HCT116 (cell line): ENCODE data around the gene ZBTB7C. TPM values are rescaled to one million over a fixed set of nuclear protein-coding genes. Genes with fewer than 3 reads are reported as not detected.

Experiments
- ATAC-seq: fragments of 200-7000 bp; cut with Tn5 transposase; 2 replicates; pipeline ENCODE4 v1.9.1; 2020; ENCODE audit warnings: mild to moderate bottlenecking, moderate library complexity
- BruUV-seq: library from RNA; stranded (reverse); fragments of 400-500 nt; replicated peaks from 2 replicates; lab custom pipeline; 2021; lab: Mats Ljungman, UMichigan
- CTCF ChIA-PET: fragments of 300-600 bp; sonication (Branson Sonifier 250); formaldehyde crosslinking; loops from one replicate; lab custom pipeline; 2021; ENCODE audit warnings: antibody characterized with exemption; lab: Charles Lee
- POLR2A ChIA-PET: fragments of 300-600, 350-600 bp; sonication (Branson Sonifier 250); formaldehyde crosslinking; loops from one replicate; lab custom pipeline; 2021; ENCODE audit warnings: antibody characterized with exemption; lab: Charles Lee
- RAD21 ChIA-PET, 2 experiments: fragments of 300-600 bp; sonication (Branson Sonifier 250); formaldehyde crosslinking; loops; one replicate each; lab custom pipeline; 2023; ENCODE audit warnings: low total read pairs in 2 of 2; ENCODE audit not compliant: uncharacterized antibody in 2 of 2, unreplicated experiment in 2 of 2, low non-redundant PET in 1 of 2; lab: Charles Lee
- DNase-seq: peaks from one replicate; pipeline ENCODE4 v3.0.0-alpha.2; 2010; ENCODE audit warnings: low read depth, low spot score
- H2AFZ ChIP-seq: fragments of 200-600 bp; shearing (Covaris generic), sonication (generic); 2 replicates; pipeline ENCODE4 v1.6.1; 2017; ENCODE audit warnings: low read depth, mixed run types, mixed read lengths, antibody characterized with exemption, low read length; ENCODE audit not compliant: poor library complexity, severe bottlenecking
- H3K27ac ChIP-seq: 2 replicates; pipeline ENCODE4 v1.5.1; 2012; ENCODE audit warnings: low read depth, low read length
- H3K27me3 ChIP-seq: fragments of 200-600 bp; sonication (generic); 2 replicates; pipeline ENCODE4 v1.6.1; 2016; ENCODE audit warnings: mixed run types, low read length, mixed read lengths; ENCODE audit not compliant: insufficient read depth
- H3K36me3 ChIP-seq, 2 experiments: fragments of 200-500 bp in 1 of 2; fragments of 200-600 bp in 1 of 2; sonication (Bioruptor generic) in 1 of 2; sonication (generic) in 1 of 2; 2 replicates each; pipeline versions ENCODE4 v1.5.1 to v1.6.1; 2014 to 2016; ENCODE audit warnings: low read length in 2 of 2, inconsistent platforms in 1 of 2, mixed read lengths in 1 of 2, mixed run types in 1 of 2; ENCODE audit not compliant: insufficient read depth in 2 of 2, control insufficient read depth in 1 of 2
- H3K4me1 ChIP-seq, 2 experiments: fragments of 200-600 bp in 1 of 2; sonication (generic) in 1 of 2; 2 replicates each; pipeline versions ENCODE4 v1.5.1 to v1.6.1; 2012 to 2017; ENCODE audit warnings: low read length in 2 of 2, inconsistent platforms in 1 of 2, mild to moderate bottlenecking in 1 of 2, mixed read lengths in 1 of 2, mixed run types in 1 of 2, moderate library complexity in 1 of 2; ENCODE audit not compliant: insufficient read depth in 2 of 2, control insufficient read depth in 1 of 2
- H3K4me2 ChIP-seq: fragments of 200-600 bp; sonication (generic); 2 replicates; pipeline ENCODE4 v1.6.1; 2017; ENCODE audit warnings: mixed run types, low read length, mixed read lengths
- H3K4me3 ChIP-seq, 2 experiments: fragments of 200-600 bp in 1 of 2; sonication (generic) in 1 of 2; replicated peaks in 1 of 2; 2 replicates each; pipeline ENCODE4 v1.5.1; 2011 to 2016; ENCODE audit warnings: low read length in 2 of 2, control low read depth in 1 of 2, low read depth in 1 of 2, mild to moderate bottlenecking in 1 of 2, mixed read lengths in 1 of 2, mixed run types in 1 of 2
- H3K79me2 ChIP-seq: fragments of 200-600 bp; sonication (generic); 2 replicates; pipeline ENCODE4 v1.6.1; 2017; ENCODE audit warnings: mild to moderate bottlenecking, mixed run types, low read length, moderate library complexity, mixed read lengths; ENCODE audit not compliant: insufficient read depth
- H3K9ac ChIP-seq: fragments of 200-600 bp; sonication (generic); 2 replicates; pipeline ENCODE4 v1.6.1; 2016; ENCODE audit warnings: low read length, mixed read lengths
- H3K9me2 ChIP-seq: fragments of 200-600 bp; sonication (generic), shearing (Covaris generic); 2 replicates; pipeline ENCODE4 v1.6.1; 2017; ENCODE audit warnings: mixed run types, mild to moderate bottlenecking, moderate library complexity; ENCODE audit not compliant: insufficient read depth
- H3K9me3 ChIP-seq, 2 experiments: fragments of 200-500 bp in 1 of 2; fragments of 200-600 bp in 1 of 2; sonication (Bioruptor generic) in 1 of 2; sonication (generic) in 1 of 2; 2 replicates each; pipeline ENCODE4 v1.6.1; 2014 to 2017; ENCODE audit warnings: low read length in 2 of 2, mixed read lengths in 2 of 2, inconsistent platforms in 1 of 2, low read depth in 1 of 2, mild to moderate bottlenecking in 1 of 2, mixed run types in 1 of 2, moderate library complexity in 1 of 2; ENCODE audit not compliant: control insufficient read depth in 1 of 2, insufficient read depth in 1 of 2
- H4K20me1 ChIP-seq: fragments of 200-600 bp; sonication (generic), shearing (Covaris generic); 2 replicates; pipeline ENCODE4 v1.6.1; 2017; ENCODE audit warnings: mixed run types, mild to moderate bottlenecking, moderate library complexity; ENCODE audit not compliant: insufficient read depth
- CBX3 ChIP-seq: IDR thresholded peaks from 2 replicates; pipeline ENCODE4 v1.6.1; 2012; ENCODE audit warnings: low read depth
- CEBPB ChIP-seq: IDR thresholded peaks from 2 replicates; pipeline ENCODE4 v1.6.1; 2012; ENCODE audit warnings: low read depth
- ELF1 ChIP-seq: IDR thresholded peaks from 2 replicates; pipeline ENCODE4 v1.6.1; 2012; ENCODE audit warnings: low read depth, borderline replicate concordance
- EZH2 ChIP-seq: fragments of 200-600 bp; sonication (generic); IDR thresholded peaks from 2 replicates; pipeline ENCODE4 v1.6.1; 2017; ENCODE audit warnings: antibody characterized with exemption, mixed run types
- EZH2phosphoT487 ChIP-seq: fragments of 200-600 bp; IDR thresholded peaks from 2 replicates; pipeline ENCODE4 v1.6.1; 2018; ENCODE audit warnings: antibody characterized with exemption, borderline replicate concordance
- FOSL1 ChIP-seq: IDR thresholded peaks from 2 replicates; pipeline ENCODE4 v1.6.1; 2012; ENCODE audit warnings: low read depth
- JUND ChIP-seq: IDR thresholded peaks from 2 replicates; pipeline ENCODE4 v1.6.1; 2012
- POLR2AphosphoS5 ChIP-seq: IDR thresholded peaks from 2 replicates; pipeline ENCODE4 v1.6.1; 2011; ENCODE audit warnings: mild to moderate bottlenecking, low read depth, low read length, moderate library complexity
- RAD21 ChIP-seq: IDR thresholded peaks from 2 replicates; pipeline ENCODE4 v1.6.1; 2012; ENCODE audit warnings: low read depth, mild to moderate bottlenecking
- SIN3A ChIP-seq: IDR thresholded peaks from 2 replicates; pipeline ENCODE4 v1.6.1; 2012; ENCODE audit warnings: low read depth
- SP1 ChIP-seq: IDR thresholded peaks from 2 replicates; pipeline ENCODE4 v1.6.1; 2012; ENCODE audit warnings: low read depth
- SRF ChIP-seq: IDR thresholded peaks from 2 replicates; pipeline ENCODE4 v1.6.1; 2012; ENCODE audit warnings: low read depth
- TCF7L2 ChIP-seq: IDR thresholded peaks from 2 replicates; pipeline ENCODE4 v1.7.0; 2011; ENCODE audit warnings: borderline replicate concordance, inconsistent platforms; ENCODE audit not compliant: insufficient read depth, insufficient read length; ENCODE audit errors: extremely low read depth
- YY1 ChIP-seq: IDR thresholded peaks from 2 replicates; pipeline ENCODE4 v1.6.1; 2011; ENCODE audit warnings: low read length, low read depth, moderate library complexity, mild to moderate bottlenecking; ENCODE audit not compliant: insufficient replicate concordance; ENCODE audit errors: extremely low read depth
- ZFX ChIP-seq: fragments of 450-650 bp; IDR thresholded peaks from 2 replicates; pipeline ENCODE4 v1.6.1; 2017
- ZNF274 ChIP-seq: fragments of 200-500 bp; sonication (Bioruptor generic); IDR thresholded peaks from 2 replicates; pipeline ENCODE4 v1.6.1; 2014; ENCODE audit warnings: mild to moderate bottlenecking, low read depth, low read length, inconsistent platforms
- intact Hi-C: fragments of 100-400 bp; cut with micrococcal nuclease; formaldehyde crosslinking; loops from 2 replicates; pipeline ENCODE4 v1.10.0; 2022
- total RNA-seq: library from RNA; stranded (reverse); gene quantifications from one replicate; pipeline ENCODE4 v1.2.1, GENCODE V29; 2021; ENCODE audit not compliant: unreplicated experiment
- TF ChIP-seq, protein P1 (sequence below): IDR thresholded peaks from 2 replicates; pipeline ENCODE4 v1.6.1; 2012
- TF ChIP-seq, protein P2 (sequence below), 3 experiments: fragments of 200-600 bp in 1 of 3; sonication (generic) in 1 of 3; IDR thresholded peaks in 2 of 3; conservative IDR thresholded peaks in 1 of 3; 2 replicates each; pipeline ENCODE4 v1.5.1; 2012 to 2017; ENCODE audit warnings: low read depth in 2 of 3, low read length in 2 of 3, antibody characterized with exemption in 1 of 3, borderline replicate concordance in 1 of 3, control low read depth in 1 of 3, mild to moderate bottlenecking in 1 of 3, mixed read lengths in 1 of 3, mixed run types in 1 of 3, moderate library complexity in 1 of 3; ENCODE audit not compliant: insufficient read depth in 1 of 3
- TF ChIP-seq, protein P3 (sequence below): IDR thresholded peaks from 2 replicates; pipeline ENCODE4 v1.6.1; 2012
- TF ChIP-seq, protein P4 (sequence below): IDR thresholded peaks from 2 replicates; pipeline ENCODE4 v1.6.1; 2011; ENCODE audit warnings: mild to moderate bottlenecking, low read length, moderate library complexity; ENCODE audit not compliant: insufficient replicate concordance; ENCODE audit errors: extremely low read depth

Gene ZBTB7C
- total RNA-seq, 1 experiment from 2014 or later: 0.37 TPM

DNA sequence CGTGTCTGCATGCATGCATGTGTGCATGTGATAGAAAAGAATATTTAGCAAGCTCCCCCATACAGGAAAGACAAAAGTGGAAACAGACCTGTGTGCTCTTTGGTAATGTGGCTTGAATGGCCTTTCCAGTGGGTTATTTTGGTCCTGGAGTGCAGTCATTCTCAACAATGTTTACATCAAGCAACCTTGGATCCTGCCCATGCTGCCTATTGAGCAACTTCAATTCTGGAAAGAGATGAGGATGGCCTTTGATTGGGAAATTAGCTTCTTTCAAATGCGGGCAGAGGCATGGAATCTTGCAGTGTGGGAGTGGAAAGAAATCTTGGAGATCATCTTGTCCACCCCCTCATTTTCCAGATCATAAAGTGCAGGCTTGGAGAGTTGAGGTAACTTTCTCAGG lies 391.5 kb downstream of the ZBTB7C start (continued):
- TF ChIP-seq ELF1 (no peak), EZH2 (no peak), CBX3 (no peak)

DNA sequence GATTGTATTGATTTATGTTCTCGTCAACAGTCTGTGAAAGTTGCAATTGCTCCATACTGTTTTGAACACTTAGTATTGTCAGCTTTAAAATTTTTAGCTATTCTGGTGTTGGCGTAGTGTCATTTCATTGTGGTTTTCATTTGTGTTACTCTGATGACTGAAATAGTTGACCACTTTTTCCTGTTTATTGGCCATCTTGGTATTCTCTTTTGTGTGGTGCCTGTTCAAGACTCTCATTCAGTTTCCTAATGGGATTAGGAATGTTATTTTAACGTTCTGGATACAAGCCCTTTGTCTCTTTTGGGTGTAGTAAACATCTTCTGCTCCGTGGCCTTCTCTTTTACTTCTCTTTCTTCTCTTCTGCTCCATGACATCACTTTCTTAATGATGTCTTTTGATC lies 396.0 kb downstream of the ZBTB7C start:
- no peak overlapping the region for H3K4me3 ChIP-seq
- TF ChIP-seq JUND (no peak), EZH2 (no peak), CBX3 (no peak), YY1 (no peak), SRF (no peak), EZH2phosphoT487 (no peak), SIN3A (no peak), POLR2AphosphoS5 (no peak), CEBPB (no peak), ZFX (no peak), RAD21 (no peak), SP1 (no peak), TCF7L2 (no peak), FOSL1 (no peak), ZNF274 (no peak)
- TF ChIP-seq, protein P1, sequence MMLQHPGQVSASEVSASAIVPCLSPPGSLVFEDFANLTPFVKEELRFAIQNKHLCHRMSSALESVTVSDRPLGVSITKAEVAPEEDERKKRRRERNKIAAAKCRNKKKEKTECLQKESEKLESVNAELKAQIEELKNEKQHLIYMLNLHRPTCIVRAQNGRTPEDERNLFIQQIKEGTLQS: no peak
- TF ChIP-seq, protein P2, sequence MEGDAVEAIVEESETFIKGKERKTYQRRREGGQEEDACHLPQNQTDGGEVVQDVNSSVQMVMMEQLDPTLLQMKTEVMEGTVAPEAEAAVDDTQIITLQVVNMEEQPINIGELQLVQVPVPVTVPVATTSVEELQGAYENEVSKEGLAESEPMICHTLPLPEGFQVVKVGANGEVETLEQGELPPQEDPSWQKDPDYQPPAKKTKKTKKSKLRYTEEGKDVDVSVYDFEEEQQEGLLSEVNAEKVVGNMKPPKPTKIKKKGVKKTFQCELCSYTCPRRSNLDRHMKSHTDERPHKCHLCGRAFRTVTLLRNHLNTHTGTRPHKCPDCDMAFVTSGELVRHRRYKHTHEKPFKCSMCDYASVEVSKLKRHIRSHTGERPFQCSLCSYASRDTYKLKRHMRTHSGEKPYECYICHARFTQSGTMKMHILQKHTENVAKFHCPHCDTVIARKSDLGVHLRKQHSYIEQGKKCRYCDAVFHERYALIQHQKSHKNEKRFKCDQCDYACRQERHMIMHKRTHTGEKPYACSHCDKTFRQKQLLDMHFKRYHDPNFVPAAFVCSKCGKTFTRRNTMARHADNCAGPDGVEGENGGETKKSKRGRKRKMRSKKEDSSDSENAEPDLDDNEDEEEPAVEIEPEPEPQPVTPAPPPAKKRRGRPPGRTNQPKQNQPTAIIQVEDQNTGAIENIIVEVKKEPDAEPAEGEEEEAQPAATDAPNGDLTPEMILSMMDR (IDR thresholded peaks at IDR 0.05 in 2 of 3, conservative IDR thresholded peaks at IDR 0.05 in 1 of 3; ENCODE audit: borderline replicate concordance in 1 of 3, insufficient read depth in 1 of 3, low read depth in 2 of 3, low read length in 2 of 3): no peak
- TF ChIP-seq, protein P3, sequence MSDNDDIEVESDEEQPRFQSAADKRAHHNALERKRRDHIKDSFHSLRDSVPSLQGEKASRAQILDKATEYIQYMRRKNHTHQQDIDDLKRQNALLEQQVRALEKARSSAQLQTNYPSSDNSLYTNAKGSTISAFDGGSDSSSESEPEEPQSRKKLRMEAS: no peak
- TF ChIP-seq, protein P4, sequence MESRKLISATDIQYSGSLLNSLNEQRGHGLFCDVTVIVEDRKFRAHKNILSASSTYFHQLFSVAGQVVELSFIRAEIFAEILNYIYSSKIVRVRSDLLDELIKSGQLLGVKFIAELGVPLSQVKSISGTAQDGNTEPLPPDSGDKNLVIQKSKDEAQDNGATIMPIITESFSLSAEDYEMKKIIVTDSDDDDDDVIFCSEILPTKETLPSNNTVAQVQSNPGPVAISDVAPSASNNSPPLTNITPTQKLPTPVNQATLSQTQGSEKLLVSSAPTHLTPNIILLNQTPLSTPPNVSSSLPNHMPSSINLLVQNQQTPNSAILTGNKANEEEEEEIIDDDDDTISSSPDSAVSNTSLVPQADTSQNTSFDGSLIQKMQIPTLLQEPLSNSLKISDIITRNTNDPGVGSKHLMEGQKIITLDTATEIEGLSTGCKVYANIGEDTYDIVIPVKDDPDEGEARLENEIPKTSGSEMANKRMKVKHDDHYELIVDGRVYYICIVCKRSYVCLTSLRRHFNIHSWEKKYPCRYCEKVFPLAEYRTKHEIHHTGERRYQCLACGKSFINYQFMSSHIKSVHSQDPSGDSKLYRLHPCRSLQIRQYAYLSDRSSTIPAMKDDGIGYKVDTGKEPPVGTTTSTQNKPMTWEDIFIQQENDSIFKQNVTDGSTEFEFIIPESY: no peak
- TF ChIP-seq, all 23 proteins: peak for 0
- RAD21 ChIA-PET: interaction anchor here in 1 of 2 experiments (0.8 kb wide), 1 partner anchor 230 kb away, joined by 3 read pairs; no protein-coding TSS in a partner anchor
- H3K36me3 ChIP-seq: no peaks in the 10 kb centered on the region
- no peaks in the 10 kb centered on the region for H3K27me3 ChIP-seq
- no peaks in the 10 kb centered on the region for H3K9me3 ChIP-seq
- no TSS peak for BruUV-seq
- no peak overlapping the region for H3K27ac ChIP-seq
- no peak overlapping the region for H3K9ac ChIP-seq
- no peak overlapping the region for H3K4me2 ChIP-seq
- H4K20me1 ChIP-seq: no peaks in the 10 kb centered on the region
- no peaks in the 10 kb centered on the region for H3K79me2 ChIP-seq
- DNase-seq: no peak
- intact Hi-C loops: no loop called here
- CTCF ChIA-PET: no interaction called here
- no peak for ATAC-seq
- H3K4me1 ChIP-seq: peaks cover 5 to 9% of the 10 kb centered on the region in 2 experiments; a peak in 3 of 4 replicates
- POLR2A ChIA-PET: no interaction called here
- no peak overlapping the region for H2AFZ ChIP-seq
- H3K9me2 ChIP-seq: no peaks in the 10 kb centered on the region
